Effector CD8-positive, alpha-beta T cell (primary cell): Measurements from ENCODE around the gene GBP1.
"Not testable (repeated sequence)": the region's sequence is repeated elsewhere in the genome, so short reads cannot be mapped to it uniquely, and the experiment has no call there.

Source experiments
- DNase-seq: peaks from one replicate; lab custom pipeline; 2025; lab: John Stamatoyannopoulos, UW
- total RNA-seq, 4 experiments: gene quantifications; one replicate each; lab custom pipeline; 2026; lab: John Stamatoyannopoulos, UW

The GBP1 gene, protein sequence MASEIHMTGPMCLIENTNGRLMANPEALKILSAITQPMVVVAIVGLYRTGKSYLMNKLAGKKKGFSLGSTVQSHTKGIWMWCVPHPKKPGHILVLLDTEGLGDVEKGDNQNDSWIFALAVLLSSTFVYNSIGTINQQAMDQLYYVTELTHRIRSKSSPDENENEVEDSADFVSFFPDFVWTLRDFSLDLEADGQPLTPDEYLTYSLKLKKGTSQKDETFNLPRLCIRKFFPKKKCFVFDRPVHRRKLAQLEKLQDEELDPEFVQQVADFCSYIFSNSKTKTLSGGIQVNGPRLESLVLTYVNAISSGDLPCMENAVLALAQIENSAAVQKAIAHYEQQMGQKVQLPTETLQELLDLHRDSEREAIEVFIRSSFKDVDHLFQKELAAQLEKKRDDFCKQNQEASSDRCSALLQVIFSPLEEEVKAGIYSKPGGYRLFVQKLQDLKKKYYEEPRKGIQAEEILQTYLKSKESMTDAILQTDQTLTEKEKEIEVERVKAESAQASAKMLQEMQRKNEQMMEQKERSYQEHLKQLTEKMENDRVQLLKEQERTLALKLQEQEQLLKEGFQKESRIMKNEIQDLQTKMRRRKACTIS
- 63.5 to 216 (median 93.0) reads per million in 4 experiments for total RNA-seq

DNA sequence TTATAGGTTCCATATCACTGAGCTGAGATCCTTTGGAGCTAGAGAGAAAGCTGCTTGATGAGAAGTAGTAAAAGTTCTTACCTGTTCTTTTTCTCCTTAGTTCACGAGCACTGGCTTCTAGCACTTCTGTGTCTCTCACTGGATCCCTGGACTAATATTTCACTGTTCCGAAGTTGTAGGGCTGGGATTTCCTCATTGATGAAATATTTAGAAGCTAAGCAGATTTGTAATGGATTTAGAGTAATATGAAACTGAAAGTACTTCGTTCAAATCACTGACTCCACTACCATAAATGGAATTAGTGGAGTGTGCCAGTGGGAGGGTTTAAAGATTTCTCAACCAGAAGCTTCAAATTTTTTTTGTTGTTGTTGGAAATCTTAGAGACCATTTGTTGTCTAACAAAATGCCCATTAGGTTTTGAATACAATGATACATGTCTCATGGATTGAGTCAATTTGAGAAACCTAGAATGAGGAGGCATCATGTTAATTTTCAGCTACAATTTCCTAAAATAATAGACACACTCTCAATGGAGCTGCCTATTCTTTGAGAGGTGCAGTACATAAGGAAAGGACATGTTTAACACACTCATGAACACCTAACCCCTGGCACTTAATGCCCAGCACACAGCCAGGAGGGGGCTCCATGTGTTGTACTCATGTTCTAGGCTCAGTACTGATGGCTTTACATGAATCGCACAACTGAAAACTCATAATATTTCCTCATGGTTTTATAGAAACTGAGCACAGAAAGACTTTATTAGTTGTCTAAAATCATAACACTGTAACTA, at the start of gene GBP1:
Gene GBP1, minus strand, starts transcription at position 130 of the 790 bp plus-strand sequence. CDS start 1,974 bp downstream, outside the sequence.
- DNase-seq, result no peak

DNA sequence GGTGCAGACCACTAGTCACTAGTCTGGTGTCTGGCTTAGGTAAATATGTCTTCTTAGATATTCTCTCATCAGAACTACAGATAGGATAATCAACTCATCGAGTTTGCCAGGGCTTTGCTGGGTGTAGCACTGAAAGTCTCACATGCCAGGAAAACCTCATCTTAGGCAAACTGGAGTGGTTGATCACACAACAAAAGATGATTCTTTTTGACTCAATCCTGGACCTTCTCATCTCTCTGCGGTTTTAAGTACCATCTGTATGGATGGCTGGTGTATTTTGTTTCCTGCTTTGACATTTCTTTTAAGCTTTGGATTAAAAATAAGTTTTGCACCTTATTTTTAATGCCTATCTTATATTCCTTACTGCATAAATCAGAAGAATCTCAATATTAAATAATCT, 49.7 kb upstream of the GBP1 start:
- no peak for DNase-seq

DNA sequence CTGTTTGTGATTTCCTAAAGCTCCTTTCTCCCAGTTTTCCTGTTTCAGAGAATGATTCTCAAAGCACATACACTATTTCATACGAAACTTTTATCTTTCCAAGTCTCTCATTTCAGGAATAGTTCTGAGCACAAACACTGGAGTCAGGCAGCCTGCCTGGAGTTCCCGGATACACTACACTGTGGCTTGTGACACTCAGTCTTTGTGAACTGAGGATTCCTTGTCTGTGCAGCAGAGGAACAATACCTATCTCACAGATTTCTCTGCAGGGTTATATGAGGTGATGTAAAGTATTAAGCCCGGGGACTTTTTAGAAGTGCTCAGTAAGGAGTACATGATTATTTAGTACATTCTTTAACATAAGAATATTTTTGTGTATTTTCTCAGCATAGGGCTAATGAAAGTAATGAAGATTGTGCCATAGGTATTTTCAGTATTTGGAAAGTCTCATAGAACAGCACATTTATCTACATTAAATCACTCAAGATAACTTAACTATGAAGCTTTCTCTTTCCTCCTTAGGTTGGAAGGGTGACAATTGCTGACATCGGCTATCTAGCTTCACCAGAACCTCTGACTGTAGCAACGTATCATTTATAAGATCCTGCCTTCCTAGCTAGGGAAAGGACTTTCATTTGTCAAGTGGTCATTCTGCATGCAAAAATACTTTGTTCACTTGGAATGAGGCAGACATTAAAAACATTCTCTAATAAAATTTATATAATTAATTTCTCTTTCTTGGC, 48.0 kb upstream of the GBP1 start:
- DNase-seq, result no peak

DNA sequence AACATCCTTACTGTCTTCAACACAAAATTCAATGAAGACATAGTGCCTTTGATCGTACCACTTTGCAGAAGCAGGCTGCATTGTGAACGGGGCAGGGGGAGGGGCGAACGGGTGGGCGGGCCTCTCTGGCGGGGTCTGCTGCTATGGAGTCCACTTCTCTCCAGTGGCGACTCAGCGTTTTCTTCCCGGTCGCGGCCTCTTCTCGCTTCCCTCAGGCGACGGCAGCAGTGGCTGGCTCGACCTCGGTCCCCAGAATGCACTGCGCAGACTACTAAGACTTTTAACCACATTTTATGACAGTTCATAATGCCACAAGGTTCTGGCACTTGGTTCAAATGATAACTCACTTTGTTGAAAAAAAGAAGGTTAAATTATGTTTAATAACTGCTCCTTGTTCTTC, 39.7 kb upstream of the GBP1 start:
- no peak for DNase-seq

DNA sequence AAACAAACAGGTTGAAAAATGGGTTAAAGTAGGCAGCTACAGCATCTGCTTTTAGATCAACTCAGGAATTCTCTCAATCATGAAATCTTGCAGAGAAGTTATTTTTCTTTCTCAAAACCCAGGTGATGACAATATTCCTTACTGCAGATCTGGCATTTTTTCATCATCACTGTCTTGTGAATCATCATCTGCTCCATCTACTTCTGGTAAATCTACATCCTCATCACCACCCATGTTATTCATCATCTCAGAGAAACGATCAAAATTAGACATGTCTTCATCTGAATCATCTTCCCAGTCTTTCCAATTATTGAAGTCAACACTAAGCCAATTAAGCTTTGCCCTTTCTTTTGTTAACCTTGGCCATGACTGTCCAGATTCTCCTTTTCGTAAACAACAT, 39.1 kb upstream of the GBP1 start:
- no peak for DNase-seq

DNA sequence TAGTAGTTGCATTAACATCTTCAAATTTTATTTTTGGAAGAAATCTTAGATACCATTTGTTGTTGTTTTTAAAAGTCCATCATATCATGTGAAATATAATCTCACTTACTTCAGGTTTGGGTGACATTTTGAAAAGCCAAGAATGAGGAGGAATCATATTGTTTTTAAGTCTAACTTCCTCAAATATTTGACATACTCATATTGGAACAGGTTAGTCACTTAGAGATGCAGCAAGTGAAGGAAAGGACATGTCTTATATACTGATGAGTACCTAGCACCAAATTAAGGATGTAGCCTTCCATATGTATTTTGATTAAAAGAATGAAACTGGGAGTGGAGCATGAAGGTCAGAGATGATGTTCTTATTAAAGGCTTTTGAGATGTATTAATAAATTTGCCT, 37.0 kb upstream of the GBP1 start:
- no peak for DNase-seq

DNA sequence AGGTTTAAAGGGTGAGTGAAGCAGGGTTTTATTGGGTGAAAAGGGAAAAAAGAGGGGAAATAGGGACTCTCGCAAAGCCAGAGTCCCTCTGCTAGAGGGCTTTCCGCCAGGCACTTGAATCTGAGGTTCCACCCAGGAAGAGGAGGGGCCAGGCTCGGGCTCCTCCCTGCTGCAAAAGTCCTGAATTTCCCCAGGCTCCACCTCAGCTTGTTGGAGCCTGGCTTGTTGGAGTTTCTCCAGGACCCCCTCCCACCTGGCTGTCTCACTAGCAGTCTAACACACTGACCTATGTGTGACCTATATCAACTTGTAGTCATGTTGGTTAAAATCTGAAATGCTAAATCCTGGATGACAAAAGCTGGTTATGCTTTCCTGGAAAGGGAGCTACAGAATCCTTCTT, 35.4 kb upstream of the GBP1 start:
- no peak for DNase-seq

DNA sequence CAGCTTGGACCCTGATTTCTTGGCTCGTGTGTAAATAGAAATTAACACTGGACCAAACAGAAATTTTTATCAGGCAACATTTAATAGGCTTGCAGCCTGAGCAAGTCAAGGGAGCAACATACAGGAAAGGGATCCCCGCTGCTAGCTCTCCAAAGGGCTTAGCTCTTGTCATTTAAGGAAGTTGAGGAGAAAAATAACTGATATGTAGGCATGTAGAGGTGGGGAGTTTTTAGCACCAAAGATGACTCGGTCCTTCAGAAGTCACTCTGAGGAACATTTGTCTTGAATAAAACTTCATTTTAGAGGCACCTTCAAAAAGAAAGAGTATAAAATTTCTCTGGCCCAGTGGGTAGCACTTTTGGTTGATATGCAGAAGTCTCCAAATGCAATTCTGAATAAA, 33.8 kb upstream of the GBP1 start:
- no peak for DNase-seq

DNA sequence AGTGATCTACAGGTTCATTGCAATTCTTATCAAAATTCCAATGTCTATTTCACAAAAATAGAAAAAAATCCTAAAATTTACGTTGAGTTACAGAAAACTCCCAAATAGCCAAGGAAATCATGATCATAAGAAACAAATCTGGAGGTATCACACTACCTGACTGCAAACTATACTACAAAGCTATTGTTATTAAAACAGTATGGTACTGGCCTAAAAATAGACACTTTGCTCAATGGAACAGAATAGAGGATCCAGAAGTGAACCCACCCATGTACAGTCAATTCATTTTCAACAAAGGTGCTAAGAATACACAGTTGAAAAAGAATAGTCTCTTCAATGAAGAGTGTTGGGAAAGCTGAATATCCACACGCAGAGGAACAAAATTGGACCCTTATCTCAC, 30.7 kb upstream of the GBP1 start:
- no peak for DNase-seq

DNA sequence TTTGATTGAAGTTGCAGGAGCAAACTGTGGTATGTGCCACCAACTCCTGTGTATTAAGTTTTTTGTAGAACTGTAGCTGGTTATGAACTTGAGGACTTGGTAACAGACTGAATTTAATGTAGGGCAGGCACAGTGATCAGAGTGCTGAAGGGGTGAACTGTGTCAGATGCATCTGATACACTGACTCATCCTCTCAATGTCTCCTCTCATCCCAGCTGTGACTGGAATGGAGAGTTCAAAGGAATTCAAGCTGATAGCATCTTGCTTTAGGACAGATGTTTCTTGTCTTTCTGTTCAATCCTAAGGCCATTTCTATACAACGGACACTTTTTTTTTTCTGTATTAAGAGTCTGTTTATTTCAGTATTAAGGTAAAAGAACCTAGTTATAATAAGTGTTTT, 25.0 kb upstream of the GBP1 start:
- DNase-seq, result no peak

DNA sequence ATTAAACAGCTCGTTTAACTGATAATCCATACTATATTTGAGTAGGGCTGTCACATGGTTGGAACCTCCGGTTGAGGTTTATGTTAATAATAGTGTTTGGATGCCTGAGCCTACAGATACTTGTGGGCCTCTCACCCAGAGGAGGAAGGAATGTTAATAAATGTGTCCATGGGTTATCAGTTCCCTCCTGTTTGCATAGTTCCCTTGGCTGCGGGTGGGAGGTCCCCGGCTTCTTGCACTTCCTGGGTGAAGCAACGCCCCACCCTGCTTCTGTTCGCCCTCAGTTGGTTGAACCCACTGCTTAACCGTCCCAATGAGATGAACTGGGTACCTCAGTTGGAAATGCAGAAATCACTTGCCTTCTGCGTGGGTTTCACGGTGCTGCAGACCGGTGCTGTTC, 23.6 kb upstream of the GBP1 start:
- DNase-seq, result no peak

DNA sequence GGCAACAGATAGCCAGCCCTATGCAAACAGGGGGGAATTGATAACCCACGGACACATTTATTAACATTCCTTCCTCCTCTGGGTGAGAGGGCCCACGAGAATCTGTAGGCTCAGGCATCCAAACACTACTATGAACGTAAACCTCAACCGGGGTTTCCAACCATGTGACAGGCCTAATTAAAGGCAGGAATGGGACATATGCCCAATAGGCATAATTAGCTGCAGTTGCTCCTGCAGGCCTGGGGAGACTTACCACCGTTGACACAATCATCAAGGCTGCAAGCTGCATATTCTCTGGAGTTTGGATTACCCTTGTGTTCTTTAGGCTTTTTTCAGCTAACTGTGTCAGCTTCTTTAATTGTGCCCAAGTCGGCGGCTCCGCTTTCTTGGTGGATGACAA, 22.2 kb upstream of the GBP1 start:
- no peak for DNase-seq

DNA sequence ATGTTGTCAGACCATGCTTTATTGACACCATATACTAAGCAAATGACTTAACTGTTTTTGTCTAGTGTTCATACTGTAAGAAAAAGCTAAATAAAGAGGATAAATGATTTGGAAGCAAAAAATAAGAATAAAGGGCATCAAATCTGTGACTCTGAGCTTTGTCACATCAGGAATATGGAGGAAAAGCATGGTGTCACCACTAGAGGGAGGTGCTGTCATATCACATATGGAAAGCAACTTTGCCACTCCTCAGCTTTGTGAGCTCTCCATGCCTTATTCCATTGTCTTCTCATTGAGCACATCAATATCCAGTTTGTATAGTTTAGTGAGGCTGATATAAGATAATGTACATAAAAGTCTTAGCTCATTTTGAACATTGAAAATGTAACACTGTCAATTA, 20.8 kb upstream of the GBP1 start:
- DNase-seq, result peak; percentile 6

DNA sequence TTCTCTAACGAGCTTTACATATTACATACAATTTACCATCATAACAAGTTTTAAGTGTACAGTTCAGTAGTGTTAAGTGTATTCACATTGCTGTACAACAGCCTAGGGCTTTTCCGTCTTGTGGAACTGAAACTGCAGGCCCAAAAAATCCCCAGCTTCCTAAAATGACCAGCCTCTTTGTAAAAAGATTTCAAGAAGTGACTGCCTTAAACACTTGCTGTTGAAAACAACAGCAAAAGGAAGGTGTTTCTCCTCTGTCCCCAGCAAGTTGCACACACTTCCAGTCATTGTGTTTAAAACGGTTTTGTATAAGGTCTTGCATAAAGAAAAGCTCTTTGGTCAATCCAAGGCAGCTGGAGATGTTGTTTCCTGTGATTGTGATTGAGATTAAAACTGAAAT, 16.0 kb upstream of the GBP1 start:
- DNase-seq, result no peak

DNA sequence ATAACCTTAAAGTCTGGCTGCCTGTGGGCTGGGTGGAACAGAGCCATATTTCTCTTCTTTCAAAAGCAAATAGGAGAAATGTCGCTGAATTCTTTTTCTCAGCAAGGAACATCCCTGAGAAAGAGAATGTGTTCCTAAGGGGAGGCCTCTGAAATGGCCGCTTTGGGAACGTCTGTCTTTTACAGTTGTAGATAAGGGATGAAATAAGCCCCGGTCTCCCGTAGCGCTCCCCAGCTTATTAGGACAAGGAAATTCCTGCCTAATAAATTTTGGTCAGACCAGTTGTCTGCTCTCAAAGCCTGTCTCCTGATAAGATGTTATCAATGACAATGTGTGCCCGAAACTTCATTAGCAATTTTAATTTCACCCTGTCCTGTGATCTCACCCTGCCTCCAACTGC, 15.1 kb upstream of the GBP1 start:
- not testable (repeated sequence) for DNase-seq

DNA sequence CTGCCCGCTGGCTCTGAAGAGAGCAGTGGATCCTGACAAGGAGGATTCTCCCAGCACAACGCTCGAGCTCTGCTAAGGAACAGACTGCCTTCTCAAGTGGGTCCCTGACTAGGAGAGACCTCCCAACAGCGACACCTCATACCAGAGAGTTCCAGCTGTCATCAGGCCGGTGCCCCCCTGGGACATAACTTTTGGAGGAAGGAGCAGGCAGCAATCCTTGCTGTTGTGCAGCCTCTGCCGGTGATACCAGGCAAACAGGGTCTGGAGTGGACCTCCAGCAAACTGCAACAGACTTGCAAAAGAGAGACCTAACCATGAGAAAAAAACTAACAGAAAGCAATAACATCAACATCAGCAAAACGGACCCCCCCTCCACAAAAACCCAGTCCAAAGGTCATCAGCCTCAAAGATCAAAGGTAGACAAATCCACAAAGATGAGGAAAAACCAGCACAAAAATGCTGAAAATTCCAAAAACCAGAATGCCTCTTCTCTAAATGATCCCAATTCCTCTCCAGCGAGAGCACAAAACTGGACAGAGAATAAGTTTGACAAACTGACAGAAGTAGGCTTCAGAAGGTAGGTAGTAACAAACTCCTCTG, 7.6 kb upstream of the GBP1 start:
- not testable (repeated sequence) for DNase-seq

DNA sequence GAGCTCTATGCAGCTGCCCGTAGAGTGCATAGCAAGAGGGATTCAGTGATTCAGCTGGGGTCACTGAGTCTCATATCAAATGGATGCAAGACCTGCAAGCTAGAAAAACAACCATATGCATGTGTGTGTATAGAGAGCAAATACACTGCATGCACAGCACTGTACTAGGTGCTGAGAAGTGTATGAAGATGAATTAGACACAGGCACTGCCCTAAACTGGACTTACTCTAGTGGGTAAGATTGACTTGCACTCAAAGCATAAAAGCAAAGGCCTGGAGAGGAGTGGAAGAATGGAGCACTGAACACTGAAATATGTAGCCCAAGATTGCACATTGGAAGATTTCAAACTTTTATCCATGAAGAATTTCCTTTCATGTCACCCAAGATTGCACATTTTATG, 5.5 kb upstream of the GBP1 start:
- no peak for DNase-seq

DNA sequence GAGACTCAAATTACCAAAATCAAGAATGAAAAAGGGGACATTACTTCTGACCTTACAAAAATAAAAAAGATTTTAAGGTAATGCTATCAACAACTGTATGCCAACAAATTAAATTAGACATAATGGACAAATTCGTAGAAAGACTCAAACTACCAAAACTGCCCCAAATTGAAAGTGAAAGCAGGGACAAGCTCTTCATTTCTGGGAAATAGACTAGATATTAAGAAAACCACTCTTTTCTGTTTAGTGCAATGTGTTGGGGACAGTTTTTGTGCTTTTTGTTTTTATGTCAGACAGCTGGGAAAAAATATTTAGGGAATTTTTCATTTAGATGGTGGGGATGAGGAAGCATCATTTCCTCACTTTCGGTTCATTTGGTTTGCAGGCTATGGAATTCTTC, 4.9 kb upstream of the GBP1 start:
- DNase-seq, result no peak

DNA sequence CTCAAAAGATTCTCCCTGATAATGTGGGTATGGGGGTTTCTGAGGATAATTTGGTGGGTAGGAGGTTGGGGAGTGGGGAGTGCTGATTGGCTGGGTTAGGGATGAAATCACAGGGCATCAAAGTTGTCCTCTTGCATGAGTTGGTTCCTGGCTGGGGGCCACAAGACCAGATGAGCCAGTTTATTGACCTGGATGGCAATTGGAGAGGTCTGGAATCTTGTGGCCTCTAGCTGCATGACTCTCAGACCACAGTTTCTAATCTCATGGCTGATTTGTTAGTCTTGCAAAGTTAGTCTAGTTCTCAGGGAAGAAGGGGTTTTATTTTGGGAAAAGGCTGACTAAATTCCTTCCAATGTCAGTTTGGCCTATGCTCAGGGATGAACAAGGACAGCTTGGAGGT, 3.3 kb upstream of the GBP1 start:
- DNase-seq, result no peak

DNA sequence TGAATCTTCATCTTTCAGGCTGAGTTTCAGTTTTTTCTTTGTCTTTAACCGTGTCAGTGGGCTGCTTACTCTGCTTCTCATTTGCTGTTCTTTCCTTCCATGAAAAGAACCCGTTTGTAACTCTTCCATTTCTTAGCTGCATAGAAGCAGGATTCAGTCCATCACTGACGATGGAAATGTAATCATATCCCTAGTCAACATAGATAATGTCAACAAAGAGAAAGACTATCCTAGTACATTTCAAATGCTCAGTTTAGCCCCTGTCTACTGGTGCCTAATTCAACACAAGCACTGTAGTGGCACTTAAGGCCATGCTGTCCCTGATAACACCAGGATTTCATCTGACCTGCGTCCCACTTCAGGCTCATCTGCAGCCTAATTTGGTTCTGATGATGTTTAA, 376 bp downstream of the GBP1 start:
- no peak for DNase-seq

DNA sequence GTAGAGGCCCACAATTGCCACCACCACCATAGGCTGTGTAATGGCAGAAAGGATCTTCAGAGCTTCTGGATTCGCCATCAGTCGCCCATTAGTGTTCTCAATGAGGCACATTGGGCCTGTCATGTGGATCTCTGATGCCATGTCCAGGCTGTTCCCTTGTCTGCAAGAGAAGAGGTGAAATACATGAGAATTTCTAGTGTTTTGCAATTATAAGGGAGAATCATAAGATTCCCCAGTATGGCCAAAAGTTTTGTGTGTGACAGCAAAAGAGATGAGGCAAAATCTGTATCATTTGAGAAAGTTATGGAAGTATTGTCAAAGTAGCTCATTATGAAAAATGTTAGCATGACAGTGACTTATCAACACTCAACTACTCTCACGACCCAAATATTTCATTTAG, 1.9 kb downstream of the GBP1 start:
- no peak for DNase-seq

DNA sequence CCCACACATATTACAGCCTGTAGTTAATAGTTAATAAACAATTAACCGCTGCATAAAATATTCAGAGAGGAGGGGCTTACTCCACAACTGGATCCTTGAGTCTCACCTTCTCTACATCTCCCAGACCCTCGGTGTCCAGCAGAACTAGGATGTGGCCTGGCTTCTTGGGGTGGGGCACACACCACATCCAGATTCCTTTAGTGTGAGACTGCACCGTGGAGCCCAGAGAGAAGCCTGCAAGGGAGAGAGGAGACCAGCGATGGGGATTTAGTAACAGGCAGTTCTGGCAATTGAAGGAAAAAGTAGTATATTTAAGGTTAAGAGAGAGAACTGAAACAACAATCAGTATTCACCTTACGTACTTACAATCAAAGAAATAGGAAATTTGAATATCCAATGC, 4.9 kb downstream of the GBP1 start:
- DNase-seq, result no peak
